CD4-positive, alpha-beta T cell treated with Interleukin-6 for 4 hours (primary cell): Measurements from ENCODE around the gene PIGR.

Source experiments
- DNase-seq: peaks from one replicate; pipeline ENCODE4 v3.0.0-alpha.2; 2020; ENCODE audit warnings: mixed read lengths

PIGR gene

GRCh38 chr1:206960676-206961386 is 14.6 kb upstream of the PIGR start:
- DNase-seq, result no peak

DNA sequence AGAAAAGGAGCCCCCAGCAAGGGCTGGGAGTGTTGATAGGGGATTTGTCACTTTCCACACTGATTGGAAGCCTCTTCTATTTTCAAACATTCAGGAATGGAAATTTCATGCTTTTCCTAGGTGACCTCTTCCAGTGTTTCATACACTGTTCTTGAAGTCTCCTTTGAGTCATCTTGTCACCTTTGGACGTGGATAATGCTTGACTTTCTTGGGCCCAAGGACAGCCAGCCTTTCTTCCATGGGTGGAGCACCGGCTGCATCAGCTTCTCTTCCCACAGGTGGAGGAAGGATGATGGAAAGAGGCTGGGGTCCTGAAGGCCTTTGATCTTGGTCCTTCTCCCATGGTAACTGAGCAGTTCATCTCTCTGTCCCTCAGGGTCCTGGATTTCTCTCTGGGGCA is 11.9 kb upstream of the PIGR start:
- no peak for DNase-seq

GRCh38 chr1:206957639-206958038 is 11.4 kb upstream of the PIGR start:
- DNase-seq, result no peak

GRCh38 chr1:206955476-206956451 is 9.5 kb upstream of the PIGR start:
- no peak for DNase-seq

- DNase-seq, result no peak
Observed at GRCh38 chr1:206954459-206955342, 8.4 kb upstream of the PIGR start.

GRCh38 chr1:206953626-206954025 is 7.4 kb upstream of the PIGR start:
- DNase-seq, result no peak

DNA sequence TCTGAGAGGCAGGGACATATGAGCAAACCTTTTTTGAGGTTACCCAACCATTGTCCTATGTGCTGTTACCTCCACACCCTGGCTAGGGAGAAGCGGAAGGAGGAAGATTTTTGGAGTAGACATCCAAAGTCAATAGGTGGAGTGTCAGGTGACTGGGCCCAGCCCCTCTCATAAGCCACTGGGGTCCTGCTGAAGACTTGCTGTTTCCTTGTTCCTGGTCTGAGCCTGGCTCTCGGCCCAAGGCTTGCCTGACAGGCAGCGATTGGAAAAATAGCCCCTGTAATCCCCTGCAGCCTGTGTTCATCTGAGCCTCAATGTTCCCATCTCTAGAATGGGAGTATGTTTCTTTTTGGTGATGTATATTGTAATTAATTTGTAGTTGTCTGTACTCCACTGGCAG is 6.9 kb upstream of the PIGR start:
- DNase-seq, result no peak

GRCh38 chr1:206952171-206952570 is 5.9 kb upstream of the PIGR start:
- no peak for DNase-seq

GRCh38 chr1:206951318-206952100 is 5.2 kb upstream of the PIGR start:
- DNase-seq, result no peak

DNA sequence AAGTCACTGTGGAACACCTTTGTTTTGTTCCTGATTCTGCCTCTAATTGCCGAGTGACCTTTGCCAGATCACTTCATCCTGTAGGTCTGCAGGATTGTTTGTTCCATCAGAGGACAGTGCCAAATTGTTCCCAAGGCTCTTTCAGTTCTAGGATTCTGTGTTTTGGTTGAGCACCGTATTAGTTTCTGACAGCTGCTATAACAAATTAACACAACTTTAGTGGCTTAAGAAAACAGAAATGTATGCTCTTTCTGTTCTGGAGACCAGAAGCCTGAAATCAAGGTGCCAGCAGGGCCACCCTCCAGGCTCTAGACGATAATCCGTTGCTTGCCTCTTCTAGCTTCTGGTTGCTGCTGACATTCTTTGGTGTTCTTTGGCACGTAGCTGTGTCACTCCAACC is 3.4 kb upstream of the PIGR start:
- no peak for DNase-seq

DNA sequence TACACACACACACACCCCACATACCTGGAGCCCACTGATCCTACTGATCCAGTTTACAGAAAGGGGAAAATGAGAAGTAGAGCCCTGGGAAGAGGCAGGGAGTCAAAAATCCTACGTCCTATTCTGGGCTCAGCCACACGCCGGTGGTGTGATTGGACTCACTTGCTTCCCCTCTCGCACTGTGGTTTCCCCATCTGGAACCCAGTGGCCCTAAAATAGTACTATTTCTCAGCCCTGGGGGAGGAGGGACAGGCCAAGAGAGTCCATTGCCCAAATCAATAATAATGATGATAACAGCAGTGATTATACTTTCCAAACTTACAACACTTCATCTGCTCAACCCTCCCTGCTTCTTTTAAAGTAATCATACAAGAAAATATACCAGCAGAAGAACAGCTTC is 2.9 kb upstream of the PIGR start:
- no peak for DNase-seq

- DNase-seq, result no peak
Observed at GRCh38 chr1:206947255-206947654, 989 bp upstream of the PIGR start.

- DNase-seq, result no peak
Observed at GRCh38 chr1:206945779-206946178, 487 bp downstream of the PIGR start.

GRCh38 chr1:206944703-206945102 is 1.6 kb downstream of the PIGR start:
- DNase-seq, result no peak

DNA sequence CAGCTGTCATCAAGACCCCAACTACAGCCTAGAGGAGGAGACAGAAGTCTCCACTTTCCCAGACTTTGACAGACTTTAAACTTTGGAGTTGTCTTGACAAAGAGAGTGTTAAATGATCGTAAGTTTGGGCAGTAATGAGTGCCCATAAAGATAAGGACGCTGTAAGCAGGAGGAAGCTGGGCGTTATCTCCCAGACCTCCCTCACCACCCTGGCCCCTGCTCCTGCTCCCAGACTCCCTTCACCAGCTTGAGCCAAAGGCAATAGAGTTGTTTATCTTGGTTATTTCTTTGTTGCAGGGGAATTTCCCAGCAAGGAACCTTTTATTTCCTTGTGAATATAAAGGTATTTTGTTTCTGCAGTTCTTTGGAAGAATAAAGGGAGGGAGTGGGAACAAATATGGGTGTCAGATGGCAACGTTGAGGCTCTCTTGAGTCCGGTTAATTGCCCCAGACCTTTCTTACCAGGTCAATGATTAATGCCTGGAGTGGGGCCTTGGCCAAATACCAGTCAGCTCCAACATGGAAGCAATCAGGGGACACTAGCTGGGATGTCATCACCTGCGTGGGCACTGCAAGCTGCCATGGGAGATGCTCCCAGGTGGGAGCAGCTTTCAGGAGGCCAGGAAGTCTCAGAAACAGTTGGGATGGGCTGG is 4.4 kb downstream of the PIGR start:
- no peak for DNase-seq

DNA sequence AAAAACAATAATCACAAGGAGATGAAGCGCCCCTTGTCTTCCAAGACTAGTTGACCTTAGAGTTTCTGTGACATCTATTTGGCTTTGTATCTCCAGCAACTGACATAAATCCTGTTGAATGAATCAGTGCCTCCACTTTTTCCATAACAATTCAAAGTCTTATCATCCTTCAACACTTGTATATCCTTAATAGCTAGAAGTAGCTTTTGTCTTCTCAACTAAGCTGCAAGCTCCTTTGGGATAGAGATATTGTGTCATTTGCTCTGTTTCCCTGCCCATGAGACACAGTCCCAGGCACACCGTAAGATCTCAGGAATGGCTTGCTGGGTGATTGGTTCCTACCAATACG is 5.7 kb downstream of the PIGR start:
- no peak for DNase-seq

- DNase-seq, result no peak
Observed at GRCh38 chr1:206939841-206940587, 6.3 kb downstream of the PIGR start.

DNA sequence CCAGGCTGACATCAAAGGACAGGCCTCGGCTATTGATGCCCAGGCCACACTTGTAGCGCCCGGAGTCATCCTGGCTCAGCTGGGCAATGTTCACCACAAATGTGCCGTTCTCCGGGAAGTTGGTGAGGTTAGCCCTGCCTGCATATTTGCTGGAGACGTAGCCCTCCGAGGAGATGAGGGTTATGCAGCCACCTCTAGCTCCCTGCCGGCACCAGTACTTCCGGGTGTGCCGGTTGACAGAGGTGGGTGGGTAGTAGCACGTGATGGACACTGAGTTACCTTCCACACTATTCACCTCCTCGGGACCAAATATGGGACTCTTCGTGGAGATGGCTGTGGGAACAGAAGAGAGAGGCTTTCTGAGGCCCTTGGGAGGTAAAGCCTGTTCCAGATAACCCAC is 7.1 kb downstream of the PIGR start:
- DNase-seq, result no peak

DNA sequence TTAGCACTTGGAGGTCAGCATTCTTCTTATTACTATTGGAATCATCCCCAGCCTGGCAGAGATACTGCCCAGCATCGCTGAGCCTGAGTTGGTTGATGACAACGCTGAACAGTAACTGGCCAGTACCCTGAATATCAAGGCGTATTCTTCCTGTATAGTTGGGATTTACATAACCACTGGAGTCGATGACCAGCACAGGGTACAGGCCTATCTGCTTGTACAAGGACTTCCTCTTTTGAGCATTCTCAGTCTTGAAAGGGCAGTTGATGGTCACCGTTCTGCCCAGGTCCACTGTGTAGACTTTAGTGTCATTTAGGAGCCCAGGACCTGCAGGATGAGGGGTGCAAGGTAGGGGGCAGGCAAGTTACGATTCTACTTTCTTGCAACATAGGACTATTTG is 8.8 kb downstream of the PIGR start:
- DNase-seq, result no peak

DNA sequence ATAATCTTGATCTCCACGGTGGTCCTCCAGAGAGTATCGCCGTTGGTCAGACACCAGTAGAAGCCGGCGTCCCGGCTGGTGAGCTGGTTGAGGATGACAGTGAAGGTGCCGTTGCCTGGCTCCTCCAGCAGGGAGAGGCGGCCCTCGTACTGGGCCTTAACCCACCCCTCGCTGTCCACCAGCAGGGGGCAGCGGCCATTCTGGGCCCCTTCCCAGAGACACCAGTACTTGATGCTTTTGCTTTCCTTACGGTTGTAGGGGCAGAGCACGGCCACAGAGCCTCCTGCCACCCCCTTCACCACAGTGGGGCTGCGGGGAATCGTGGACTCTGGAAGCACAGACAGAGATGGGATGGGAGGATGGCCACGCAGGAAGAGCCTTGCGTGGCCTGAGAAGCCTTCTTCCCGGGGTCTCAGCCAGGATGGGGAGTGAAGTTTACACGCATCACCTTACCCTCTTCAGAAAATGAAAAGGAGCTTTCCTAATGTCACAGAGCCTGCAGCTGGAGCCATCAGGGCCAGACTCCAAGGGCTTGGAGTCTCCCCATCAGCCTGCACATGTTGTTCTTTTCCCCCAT is 10.7 kb downstream of the PIGR start:
- peak; percentile 54 for DNase-seq
